GM10847 (cell line): ENCODE results near the gene VAC14.

Experiments used
- POLR2A ChIP-seq: IDR thresholded peaks from 2 replicates; pipeline ENCODE4 v1.6.1; 2011; ENCODE audit not compliant: insufficient read length; ENCODE audit errors: extremely low read depth

VAC14 gene

GRCh38 chr16:70700101-70701020 is 100.6 kb downstream of the VAC14 start:
- TF ChIP-seq POLR2A, result no peak

DNA sequence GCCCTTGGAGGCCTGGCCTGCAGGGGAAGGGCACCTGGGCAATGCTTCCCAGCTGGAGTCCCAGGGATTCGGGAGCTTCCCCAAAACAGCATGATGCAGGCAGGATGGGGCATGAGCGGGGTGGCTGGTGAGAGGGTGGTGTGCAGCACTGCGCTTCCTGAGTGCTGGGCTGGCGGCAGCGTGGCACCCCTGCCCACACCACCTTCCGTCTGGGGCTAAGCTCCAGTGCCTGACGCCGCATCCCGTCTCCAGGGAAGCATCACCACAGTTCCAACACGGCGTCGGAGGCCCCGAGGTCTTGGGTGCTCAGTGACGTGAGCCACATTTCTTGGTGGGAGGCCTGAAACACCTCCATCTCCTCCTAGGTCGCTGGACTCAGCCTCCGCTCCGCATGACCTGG is 101.3 kb downstream of the VAC14 start:
- TF ChIP-seq POLR2A, result no peak

- no peak for TF ChIP-seq POLR2A
Observed at GRCh38 chr16:70698901-70699300, 102.1 kb downstream of the VAC14 start.

- no peak for TF ChIP-seq POLR2A
Observed at GRCh38 chr16:70697594-70698170, 103.3 kb downstream of the VAC14 start.

DNA sequence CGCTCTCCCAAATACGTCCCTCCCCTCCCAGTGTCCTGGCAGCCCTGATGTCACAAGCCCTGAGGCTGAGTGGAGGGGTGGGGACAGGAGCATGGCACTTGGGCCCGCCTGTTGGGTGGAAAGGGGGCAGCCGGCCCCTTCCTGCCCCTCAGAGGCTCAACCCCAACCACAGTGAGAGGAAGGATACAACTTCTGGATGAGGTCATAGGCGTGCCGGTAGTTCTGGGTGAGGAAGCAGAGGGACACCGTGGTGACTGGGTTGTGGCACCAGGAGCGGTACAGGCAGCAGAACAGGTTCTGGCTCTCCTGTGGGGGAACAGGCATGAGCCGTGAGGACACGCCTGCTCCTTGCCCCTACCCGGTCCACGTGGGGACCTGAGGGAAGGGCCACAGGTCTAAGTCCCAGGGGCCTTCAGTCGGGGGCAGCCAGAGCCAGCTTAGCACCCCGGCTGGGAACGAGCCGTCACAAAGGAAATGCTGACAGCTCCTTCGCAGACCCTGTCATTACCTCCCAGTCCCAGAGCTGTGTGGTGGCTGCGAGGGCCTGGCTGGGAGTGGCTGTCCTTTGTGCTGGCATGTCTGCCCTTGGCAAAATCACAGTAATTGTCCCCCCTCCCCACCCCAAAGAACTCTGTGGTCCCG is 103.9 kb downstream of the VAC14 start:
- TF ChIP-seq POLR2A, result no peak

- no peak for TF ChIP-seq POLR2A
Observed at GRCh38 chr16:70696355-70696754, 104.6 kb downstream of the VAC14 start.

DNA sequence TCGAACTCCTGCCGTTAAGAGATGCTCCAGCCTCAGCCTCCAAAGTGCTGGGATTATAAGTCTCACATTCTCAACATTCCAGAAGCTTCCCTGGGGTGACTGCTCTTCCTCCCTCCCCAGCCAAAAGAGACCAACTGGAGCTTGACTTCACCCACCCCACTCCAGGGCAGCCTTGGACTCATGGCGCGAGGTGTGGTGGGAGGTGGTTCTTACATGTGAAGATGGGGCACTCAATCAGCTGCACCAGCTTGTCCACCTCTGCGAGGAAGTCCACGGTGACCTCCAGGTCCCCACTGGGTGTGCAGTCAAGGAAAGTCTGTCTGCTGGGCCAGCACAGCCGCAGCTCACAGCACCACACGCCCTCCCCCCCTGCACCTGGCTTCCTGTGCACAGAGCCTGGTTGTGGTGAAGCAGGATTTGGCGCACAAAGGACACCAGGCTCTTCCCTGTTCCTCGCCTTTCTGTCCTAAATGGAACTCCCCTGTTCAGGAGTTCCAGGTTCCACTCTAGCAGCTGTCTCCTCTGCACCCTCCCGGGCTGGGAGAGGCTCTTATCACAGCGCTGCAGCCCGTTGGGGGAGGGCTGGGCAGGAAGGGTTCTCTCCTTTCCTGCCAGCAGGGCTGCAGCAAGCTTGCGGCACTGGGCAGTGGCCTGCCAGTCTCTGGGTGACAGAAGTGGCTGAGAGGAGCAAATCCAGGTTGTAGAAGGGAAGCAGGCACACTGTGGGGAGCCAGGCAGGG is 105.5 kb downstream of the VAC14 start:
- no peak for TF ChIP-seq POLR2A

DNA sequence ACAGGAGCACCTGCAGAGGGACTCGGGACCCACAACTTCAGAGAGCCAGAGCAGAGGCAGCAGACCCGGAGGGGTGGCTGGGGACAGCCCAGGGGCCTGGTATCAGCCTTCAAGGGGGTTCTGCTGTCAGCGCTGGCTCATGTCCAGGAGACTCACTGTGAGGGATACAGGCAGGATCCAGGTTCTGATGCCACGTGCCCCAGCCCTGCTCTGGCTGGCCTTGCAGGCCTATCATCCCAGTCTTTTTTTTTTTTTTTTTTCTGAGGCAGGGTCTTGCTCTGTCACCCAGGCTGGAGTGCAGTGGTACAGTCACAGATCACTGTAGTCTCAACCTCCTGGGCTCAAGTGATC is 106.1 kb downstream of the VAC14 start:
- no peak for TF ChIP-seq POLR2A

GRCh38 chr16:70694088-70694867 is 106.7 kb downstream of the VAC14 start:
- TF ChIP-seq POLR2A, result no peak

DNA sequence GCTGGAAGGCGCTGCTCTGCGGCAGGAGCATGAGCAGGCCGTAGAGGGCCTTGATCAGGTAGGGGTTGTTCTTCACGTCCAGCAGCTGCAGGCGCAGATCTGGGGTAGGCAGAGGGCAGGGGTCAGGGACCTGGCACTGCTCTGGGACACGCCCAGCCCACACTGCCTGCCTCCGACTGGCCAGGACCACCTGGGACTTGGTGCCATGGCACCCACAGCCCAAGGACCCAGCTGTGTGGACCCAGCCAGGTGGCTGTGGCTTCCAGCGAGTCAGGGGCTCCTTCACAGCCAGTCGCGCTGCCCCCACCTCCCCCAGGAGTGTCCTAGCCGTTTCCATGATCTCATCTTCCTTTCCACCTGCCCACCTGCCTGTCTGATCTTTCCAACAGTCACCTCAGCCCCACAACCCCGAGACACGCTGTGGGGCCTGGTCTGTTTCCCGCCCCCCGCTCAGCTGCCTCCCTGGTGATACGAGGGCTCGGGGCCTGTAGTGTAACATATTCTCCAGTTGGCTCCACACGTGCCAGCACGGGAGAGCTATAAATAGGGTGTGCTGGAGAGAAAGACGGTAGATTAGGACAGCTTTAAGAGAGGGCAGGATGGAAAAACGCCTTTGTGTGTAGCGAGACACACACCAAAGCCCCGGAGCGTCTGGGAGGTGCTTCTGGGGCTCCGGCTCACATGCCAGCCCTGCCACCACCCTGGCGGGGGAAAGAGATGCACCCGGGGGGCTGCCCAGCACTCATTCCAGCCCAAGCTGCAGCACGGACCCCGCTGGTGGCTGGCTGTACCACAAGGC is 107.9 kb downstream of the VAC14 start:
- no peak for TF ChIP-seq POLR2A

- no peak for TF ChIP-seq POLR2A
Observed at GRCh38 chr16:70692130-70692872, 108.7 kb downstream of the VAC14 start.

GRCh38 chr16:70691223-70692129 is 109.5 kb downstream of the VAC14 start:
- no peak for TF ChIP-seq POLR2A
